ENCODE measurements around the gene PTOV1.
A peak's percentile ranks its signal among the peaks of the same experiment; 100 is the strongest.

PTOV1 gene

DNA sequence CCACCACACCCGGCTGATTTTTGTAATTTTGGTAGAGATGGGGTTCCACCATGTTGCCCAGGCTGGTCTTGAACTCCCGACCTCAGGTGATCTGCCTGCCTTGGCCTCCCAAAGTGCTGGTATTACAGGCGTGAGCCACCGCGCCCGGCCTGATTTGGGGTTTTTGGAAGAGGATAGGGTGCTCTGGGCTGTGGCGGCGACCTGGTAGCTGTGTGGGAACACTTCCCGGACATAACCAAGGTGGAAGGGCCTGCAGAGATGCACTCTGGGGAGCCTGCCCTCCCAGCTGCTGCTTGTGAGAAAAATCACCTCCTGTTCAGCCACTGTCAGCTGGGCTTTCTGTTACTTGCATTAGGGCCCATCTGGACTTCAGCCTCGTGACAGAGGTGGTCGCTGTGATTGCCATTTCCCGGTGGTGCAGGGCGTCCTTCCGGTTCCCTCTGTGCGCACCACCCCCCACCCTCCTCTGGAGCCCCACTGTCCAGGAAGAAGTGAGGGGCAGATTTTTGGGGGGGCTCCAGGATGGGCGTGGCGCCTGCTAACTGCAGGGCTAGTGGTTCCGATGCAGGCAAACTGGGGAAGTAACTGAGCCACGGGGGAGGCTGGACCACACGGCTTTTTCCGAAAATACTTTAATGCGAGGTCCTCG lies 38.2 kb downstream of the PTOV1 start:
- H3K36me3 ChIP-seq (ENCODE audit: control insufficient read depth in 2 of 2, insufficient read depth in 1 of 2, low read length in 2 of 2), result peaks cover 9 to 10% of the 10 kb centered on the region in 2 experiments; a peak in 2 of 3 replicates
- H3K27ac ChIP-seq (ENCODE audit: extremely low read depth, low read depth, low read length), result no peak overlapping the region
- CTCF ChIA-PET, result no interaction called here
- TF ChIP-seq ZIC2 (tag by site-specific recombination; IDR thresholded peaks at IDR 0.05) (no peak), SALL2 (tag by site-specific recombination; IDR thresholded peaks at IDR 0.05; ENCODE audit: borderline replicate concordance) (no peak), ZNF37A (tag by site-specific recombination; IDR thresholded peaks at IDR 0.05) (no peak), ZNF621 (tag by site-specific recombination; IDR thresholded peaks at IDR 0.05) (no peak), ZNF23 (tag by site-specific recombination; IDR thresholded peaks at IDR 0.05; ENCODE audit: borderline replicate concordance) (no peak), ZNF544 (tag by site-specific recombination; IDR thresholded peaks at IDR 0.05) (no peak), ZNF114 (tag by site-specific recombination; IDR thresholded peaks at IDR 0.05) (no peak)
- TF ChIP-seq, protein P1, sequence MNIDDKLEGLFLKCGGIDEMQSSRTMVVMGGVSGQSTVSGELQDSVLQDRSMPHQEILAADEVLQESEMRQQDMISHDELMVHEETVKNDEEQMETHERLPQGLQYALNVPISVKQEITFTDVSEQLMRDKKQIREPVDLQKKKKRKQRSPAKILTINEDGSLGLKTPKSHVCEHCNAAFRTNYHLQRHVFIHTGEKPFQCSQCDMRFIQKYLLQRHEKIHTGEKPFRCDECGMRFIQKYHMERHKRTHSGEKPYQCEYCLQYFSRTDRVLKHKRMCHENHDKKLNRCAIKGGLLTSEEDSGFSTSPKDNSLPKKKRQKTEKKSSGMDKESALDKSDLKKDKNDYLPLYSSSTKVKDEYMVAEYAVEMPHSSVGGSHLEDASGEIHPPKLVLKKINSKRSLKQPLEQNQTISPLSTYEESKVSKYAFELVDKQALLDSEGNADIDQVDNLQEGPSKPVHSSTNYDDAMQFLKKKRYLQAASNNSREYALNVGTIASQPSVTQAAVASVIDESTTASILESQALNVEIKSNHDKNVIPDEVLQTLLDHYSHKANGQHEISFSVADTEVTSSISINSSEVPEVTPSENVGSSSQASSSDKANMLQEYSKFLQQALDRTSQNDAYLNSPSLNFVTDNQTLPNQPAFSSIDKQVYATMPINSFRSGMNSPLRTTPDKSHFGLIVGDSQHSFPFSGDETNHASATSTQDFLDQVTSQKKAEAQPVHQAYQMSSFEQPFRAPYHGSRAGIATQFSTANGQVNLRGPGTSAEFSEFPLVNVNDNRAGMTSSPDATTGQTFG (tag by site-specific recombination; IDR thresholded peaks at IDR 0.05; ENCODE audit: borderline replicate concordance), result no peak
- TF ChIP-seq, protein P2, sequence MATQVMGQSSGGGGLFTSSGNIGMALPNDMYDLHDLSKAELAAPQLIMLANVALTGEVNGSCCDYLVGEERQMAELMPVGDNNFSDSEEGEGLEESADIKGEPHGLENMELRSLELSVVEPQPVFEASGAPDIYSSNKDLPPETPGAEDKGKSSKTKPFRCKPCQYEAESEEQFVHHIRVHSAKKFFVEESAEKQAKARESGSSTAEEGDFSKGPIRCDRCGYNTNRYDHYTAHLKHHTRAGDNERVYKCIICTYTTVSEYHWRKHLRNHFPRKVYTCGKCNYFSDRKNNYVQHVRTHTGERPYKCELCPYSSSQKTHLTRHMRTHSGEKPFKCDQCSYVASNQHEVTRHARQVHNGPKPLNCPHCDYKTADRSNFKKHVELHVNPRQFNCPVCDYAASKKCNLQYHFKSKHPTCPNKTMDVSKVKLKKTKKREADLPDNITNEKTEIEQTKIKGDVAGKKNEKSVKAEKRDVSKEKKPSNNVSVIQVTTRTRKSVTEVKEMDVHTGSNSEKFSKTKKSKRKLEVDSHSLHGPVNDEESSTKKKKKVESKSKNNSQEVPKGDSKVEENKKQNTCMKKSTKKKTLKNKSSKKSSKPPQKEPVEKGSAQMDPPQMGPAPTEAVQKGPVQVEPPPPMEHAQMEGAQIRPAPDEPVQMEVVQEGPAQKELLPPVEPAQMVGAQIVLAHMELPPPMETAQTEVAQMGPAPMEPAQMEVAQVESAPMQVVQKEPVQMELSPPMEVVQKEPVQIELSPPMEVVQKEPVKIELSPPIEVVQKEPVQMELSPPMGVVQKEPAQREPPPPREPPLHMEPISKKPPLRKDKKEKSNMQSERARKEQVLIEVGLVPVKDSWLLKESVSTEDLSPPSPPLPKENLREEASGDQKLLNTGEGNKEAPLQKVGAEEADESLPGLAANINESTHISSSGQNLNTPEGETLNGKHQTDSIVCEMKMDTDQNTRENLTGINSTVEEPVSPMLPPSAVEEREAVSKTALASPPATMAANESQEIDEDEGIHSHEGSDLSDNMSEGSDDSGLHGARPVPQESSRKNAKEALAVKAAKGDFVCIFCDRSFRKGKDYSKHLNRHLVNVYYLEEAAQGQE (tag by site-specific recombination; IDR thresholded peaks at IDR 0.05), result no peak
- TF ChIP-seq, protein P3, sequence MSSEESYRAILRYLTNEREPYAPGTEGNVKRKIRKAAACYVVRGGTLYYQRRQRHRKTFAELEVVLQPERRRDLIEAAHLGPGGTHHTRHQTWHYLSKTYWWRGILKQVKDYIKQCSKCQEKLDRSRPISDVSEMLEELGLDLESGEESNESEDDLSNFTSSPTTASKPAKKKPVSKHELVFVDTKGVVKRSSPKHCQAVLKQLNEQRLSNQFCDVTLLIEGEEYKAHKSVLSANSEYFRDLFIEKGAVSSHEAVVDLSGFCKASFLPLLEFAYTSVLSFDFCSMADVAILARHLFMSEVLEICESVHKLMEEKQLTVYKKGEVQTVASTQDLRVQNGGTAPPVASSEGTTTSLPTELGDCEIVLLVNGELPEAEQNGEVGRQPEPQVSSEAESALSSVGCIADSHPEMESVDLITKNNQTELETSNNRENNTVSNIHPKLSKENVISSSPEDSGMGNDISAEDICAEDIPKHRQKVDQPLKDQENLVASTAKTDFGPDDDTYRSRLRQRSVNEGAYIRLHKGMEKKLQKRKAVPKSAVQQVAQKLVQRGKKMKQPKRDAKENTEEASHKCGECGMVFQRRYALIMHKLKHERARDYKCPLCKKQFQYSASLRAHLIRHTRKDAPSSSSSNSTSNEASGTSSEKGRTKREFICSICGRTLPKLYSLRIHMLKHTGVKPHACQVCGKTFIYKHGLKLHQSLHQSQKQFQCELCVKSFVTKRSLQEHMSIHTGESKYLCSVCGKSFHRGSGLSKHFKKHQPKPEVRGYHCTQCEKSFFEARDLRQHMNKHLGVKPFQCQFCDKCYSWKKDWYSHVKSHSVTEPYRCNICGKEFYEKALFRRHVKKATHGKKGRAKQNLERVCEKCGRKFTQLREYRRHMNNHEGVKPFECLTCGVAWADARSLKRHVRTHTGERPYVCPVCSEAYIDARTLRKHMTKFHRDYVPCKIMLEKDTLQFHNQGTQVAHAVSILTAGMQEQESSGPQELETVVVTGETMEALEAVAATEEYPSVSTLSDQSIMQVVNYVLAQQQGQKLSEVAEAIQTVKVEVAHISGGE (tag by site-specific recombination; conservative IDR thresholded peaks at IDR 0.05; ENCODE audit: low read depth), result no peak
- H3K4me3 ChIP-seq (ENCODE audit: low read depth, low read length), result no peak overlapping the region
- POLR2A ChIA-PET, result interaction anchor here (0.6 to 1.7 kb wide), 2 partner anchors 8 to 302 kb away, joined by 6 to 7 read pairs; no protein-coding TSS in a partner anchor
- H3K9me3 ChIP-seq (ENCODE audit: control insufficient read depth, insufficient read depth, low read depth, low read length), result no peaks in the 10 kb centered on the region
- H3K4me1 ChIP-seq (ENCODE audit: control insufficient read depth, insufficient read depth, low read length), result no peaks in the 10 kb centered on the region

DNA sequence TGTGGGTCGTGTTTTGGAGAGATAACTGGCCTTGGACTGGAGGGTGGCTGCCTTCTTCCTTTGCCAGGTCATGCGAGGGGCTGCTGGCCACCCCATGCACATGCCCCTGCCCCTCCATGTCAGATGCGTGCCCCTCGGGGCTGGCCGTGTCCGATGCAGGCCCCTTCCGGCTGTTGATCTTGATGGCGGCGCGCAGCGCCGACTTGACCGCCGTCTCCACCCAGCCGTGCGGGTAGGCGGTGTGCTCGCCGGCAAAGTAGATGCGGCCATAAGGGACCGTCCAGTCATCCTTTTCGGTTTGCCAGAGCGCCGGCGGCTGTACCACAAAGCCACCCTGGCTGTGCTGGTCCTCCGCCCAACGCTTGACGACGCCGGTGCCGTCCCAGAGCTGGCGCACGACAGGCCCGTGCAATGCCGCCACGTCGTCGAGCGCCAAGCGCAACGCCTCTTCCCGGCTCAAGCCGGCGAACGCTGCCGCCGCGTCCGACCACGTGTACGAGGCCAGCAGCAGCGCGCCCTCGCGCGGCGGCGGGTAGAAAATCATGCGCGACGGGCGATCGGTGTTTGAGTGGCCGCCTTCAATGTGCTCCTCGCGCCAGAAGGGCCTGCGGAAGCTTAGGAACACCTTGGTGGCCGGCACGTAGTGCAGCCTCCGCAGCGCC lies 38.9 kb downstream of the PTOV1 start:
- CTCF ChIA-PET, result interaction anchor here (0.5 to 1.2 kb wide), 5 partner anchors 21 to 152 kb away, joined by 3 to 10 read pairs (median 4); no protein-coding TSS in a partner anchor
- POLR2A ChIA-PET, result interaction anchor here (1.3 to 3.7 kb wide), 5 partner anchors 8 to 40 kb away, joined by 3 to 27 read pairs (median 7); partner anchors contain the start of genes AKT1S1, ATF5, NUP62 and TBC1D17
- no peak overlapping the region for H3K27ac ChIP-seq (ENCODE audit: extremely low read depth, low read depth, low read length)
- H3K36me3 ChIP-seq (ENCODE audit: control insufficient read depth in 2 of 2, insufficient read depth in 1 of 2, low read length in 2 of 2), result peaks cover 3 to 10% of the 10 kb centered on the region in 2 experiments; a peak in 2 of 3 replicates
- no peaks in the 10 kb centered on the region for H3K9me3 ChIP-seq (ENCODE audit: control insufficient read depth, insufficient read depth, low read depth, low read length)
- no peaks in the 10 kb centered on the region for H3K4me1 ChIP-seq (ENCODE audit: control insufficient read depth, insufficient read depth, low read length)
- H3K4me3 ChIP-seq (ENCODE audit: low read depth, low read length), result peak overlapping the region; percentile 32
- TF ChIP-seq, protein P4, sequence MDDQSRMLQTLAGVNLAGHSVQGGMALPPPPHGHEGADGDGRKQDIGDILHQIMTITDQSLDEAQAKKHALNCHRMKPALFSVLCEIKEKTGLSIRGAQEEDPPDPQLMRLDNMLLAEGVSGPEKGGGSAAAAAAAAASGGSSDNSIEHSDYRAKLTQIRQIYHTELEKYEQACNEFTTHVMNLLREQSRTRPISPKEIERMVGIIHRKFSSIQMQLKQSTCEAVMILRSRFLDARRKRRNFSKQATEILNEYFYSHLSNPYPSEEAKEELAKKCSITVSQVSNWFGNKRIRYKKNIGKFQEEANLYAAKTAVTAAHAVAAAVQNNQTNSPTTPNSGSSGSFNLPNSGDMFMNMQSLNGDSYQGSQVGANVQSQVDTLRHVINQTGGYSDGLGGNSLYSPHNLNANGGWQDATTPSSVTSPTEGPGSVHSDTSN (CRISPR knock-in tag; IDR thresholded peaks at IDR 0.05), result peak; percentile 59; the same call in 1 of the 2 replicates
- TF ChIP-seq OSR2 (tag by site-specific recombination; IDR thresholded peaks at IDR 0.05) (no peak), SETDB1 (IDR thresholded peaks at IDR 0.05; ENCODE audit: insufficient read length, low read length) (peak; percentile 68)

Measured in HEK293 (cell line).